GF-D8 (cell line): ENCODE data around the gene PIGR.
"Not testable (repeated sequence)": the region's sequence is repeated elsewhere in the genome, so short reads cannot be mapped to it uniquely, and the experiment has no call there.

Source experiments
- DNase-seq: peaks from one replicate; lab custom pipeline; 2025; lab: John Stamatoyannopoulos, UW

Gene PIGR

DNA sequence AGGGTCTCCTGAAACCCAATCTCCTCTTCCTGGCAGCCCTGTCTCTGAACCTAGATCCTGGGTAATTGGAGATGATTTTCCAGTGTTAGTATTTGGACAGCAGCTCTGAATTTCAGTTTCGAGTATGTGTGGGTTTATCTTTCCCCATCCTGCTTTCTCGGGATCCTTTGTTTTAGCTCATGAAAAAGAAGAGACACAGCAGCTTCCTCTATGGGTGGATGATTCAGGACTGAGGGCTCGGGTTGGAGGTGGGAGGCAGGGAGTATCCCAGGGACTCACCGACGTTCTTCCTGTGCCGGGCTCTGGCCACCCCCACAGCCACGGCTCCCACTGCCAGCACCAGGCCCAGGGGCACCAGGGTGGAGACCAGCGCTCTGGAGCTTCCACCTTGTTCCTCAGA, 14.1 kb downstream of the PIGR start:
- no peak for DNase-seq

DNA sequence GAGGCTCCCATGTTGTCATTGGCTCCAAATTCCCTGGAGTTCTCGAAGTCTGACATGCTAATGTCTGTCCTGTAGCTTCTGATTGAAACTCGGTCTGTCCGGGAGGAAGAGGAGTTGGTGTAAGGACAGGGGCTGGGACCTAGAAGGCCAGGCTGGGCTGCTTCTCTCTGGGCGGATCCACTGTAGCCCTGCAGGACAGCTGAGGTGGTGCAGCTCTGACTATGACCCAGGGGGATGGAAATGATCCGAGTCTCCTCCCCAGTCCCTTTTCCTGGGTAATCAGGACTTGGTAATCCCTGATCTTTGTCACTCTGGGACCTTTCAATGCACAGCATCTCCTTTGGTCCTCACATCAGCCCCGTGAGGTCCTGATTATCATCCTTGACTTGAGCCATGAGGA, 14.6 kb downstream of the PIGR start:
- no peak for DNase-seq

GRCh38 chr1:206930210-206930798, 16.0 kb downstream of the PIGR start:
- no peak for DNase-seq

DNA sequence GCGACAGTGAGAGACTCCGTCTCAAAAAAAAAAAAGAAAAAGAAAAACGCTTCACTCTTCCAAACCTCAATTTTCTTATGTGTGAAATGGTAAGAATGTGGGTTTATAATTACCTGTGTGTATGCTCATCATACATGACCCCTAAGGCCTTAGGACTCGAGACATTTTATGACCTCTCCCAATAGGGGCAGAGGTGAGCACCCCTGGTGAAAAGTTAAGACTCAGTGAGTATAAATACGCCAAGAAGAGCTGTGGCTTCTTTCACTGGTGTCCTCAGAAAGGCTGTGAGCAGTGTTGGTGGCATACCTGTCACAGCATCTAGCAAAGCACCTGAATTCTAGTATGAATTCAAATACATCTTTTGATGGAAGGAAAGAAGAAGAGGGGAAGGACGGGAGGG, 16.7 kb downstream of the PIGR start:
- DNase-seq: no peak

GRCh38 chr1:206926286-206926685, 20.0 kb downstream of the PIGR start:
- no peak for DNase-seq

DNA sequence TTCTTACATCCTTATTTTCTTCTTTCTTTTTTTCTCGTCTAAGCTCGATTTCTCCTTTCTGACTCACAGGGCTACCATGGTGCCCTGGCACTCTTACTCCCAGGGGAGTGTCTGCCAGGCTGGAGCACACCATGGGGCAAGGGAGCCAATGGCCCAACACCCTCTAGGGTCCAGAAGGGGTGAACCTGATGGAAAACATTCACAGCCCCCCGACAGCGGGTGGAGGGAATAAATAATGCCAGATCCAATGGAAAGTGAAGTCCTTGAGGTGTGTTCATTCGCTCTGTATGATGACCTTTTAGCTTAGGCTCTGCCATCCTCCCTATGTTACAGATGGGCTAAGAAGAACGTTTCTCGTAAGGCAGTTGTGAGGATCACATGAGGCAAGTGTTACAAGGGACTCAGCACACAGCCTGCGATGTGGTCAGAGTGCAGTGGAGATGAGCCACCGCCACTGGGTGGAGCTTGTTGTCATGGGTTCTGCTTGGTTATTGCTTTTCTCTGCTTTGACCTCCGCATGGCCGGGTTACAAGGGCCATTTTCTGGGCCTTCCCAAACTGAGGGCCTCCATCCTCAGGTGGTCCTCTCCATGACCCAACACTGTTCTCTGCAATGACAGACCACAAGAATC, 21.0 kb downstream of the PIGR start:
- DNase-seq: no peak

DNA sequence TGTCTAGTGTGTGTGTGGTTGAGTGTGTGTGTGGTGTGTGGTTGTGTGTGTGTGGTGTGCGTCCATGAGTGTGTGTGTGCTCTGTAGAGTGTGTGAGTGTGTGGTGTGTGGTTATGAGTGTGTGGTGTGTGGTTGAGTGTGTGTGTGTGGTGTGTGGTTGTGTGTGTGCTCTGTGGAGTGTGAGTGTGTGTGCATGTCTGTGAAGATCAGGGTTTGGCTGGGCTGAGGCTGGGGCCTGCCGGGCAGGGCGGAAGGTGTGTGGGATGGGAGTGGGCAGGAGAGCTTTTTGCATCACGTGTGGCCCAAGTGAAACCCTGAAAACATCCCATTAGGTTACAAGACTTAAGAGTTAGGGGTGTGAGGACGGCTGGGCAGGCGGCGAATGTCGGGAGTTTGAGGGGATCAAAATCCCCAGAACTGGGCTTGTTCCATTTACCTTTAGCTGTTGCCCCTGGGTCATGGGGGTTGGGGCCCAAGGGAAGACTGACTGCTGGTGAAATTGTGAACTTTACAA, 21.6 kb downstream of the PIGR start:
- DNase-seq: no peak

- not testable (repeated sequence) for DNase-seq
Observed at GRCh38 chr1:206923961-206924557, 22.2 kb downstream of the PIGR start.

DNA sequence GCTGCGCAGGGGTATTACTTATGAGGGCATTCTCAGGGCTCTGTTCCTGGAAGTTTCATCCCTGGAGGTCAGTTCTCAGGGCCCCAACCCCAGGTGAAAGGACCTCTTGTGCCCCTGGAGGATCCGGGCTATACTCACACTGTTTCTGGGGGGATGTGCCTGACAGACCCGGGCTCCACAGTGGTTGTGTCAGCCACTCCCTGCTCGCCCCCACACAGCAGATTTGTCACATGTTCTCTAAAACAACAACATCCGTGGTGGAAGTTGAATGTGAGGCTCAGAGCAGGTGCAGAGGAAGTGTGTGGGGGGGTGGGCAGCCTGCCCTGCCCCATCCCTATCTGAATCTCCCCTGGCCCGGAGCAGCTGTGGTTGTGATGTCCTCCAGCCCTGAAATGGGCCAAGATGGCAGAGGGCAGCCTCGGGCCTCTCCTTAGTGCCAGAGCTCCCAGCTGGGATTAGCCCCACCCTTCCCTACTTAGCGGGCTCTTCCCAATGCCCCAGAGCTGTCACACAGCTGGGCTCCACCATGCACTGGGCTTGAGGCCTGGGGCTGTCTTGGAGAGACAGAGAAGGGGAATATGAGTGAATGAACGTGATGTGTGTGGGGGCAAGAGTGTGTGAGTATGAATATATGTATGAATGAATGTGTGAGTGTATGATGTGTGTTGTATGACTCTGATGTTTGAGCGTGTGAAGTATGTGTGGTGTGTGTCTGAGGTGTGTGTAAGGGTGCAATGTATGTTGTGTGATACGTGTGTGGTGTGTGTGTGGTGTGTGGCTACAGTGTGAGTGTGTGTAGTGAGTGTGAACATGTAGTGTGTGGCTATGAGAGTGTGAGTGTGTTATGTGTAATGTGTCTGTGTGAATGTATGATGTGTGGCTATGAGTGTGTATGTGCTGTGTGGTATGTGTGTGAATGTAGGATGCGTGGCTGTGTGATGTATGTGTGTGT, 23.0 kb downstream of the PIGR start:
- DNase-seq: no peak

DNA sequence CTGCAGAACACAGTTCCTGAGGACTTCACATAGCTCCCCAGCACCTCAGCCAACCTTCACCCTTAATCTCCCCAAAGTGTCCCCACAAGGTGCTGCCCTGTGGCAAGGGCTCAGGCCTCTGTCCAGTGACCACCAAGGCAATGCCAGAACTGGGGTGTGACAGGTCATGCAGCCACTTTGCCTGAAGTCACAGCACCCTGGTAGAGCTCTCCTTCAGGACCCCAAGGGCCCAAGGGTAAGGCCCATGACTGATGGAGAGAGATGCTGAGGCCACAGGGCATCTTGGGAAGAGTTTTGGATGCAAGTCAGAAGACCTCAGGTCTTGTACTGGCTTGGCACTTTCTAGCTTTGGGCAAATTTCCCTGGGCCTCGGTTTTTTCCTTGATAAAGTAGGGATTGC, 23.7 kb downstream of the PIGR start:
- DNase-seq: no peak

GRCh38 chr1:206921772-206922265, 24.4 kb downstream of the PIGR start, which contains the start of gene FCMR:
Gene FCMR, minus strand, starts transcription at chr1:206921941. Its CDS starts 87 bp downstream, at chr1:206921854.
- DNase-seq: peak; percentile 12

DNA sequence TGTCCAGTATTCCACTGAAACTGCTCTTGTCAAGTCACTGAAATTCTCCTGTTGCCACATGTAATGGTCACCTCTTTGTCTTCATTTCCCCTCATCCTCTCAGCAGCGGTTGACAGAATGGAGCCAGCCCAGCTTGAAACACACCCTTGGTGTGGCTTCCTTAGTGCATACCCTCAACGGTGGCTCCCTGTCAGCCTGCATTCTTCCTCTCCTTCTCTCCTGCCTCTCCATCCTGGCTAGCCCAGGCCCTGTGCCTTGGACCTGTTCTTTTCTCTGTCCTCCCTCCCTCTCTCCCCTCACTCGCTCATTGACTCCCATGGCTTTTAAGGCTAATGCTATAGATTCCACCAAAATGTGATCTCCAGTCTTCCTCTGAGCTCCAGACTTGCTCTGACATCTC, 28.2 kb downstream of the PIGR start:
- DNase-seq: no peak

- no peak for DNase-seq
Observed at GRCh38 chr1:206916000-206916709, 30.1 kb downstream of the PIGR start.

GRCh38 chr1:206915030-206915735, 31.1 kb downstream of the PIGR start:
- DNase-seq: no peak

GRCh38 chr1:206913766-206914537, 32.3 kb downstream of the PIGR start:
- no peak for DNase-seq

DNA sequence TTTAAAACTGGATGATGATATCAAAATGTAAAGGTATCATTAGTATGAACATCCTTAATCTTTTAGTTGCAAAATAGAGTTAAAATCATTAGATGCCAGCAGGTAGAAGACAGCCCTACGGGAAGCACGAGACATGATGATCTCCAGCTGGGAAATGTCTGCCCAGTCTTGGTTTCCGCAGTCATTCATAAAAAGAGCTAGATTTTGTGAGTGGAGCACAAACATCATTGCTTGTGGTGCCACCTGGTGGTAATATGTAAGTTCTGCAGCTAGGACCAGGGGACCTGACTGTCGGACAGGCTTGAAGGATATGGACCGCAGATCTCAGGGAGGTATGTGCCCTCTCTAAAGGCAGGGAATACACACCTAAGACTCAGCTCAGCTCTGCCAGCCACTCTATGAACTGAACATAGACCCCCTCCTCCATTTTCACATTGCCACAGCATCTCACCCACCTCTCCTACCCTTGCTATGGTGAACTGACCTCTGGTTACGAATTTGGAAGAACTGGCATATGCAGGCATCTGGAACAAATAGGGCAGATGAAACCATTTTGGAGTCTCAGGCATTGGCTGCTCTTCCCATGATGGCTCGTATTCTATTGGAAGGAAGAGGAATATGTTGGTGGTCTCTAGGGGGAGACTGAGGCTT, 33.7 kb downstream of the PIGR start:
- peak; percentile 6 for DNase-seq

DNA sequence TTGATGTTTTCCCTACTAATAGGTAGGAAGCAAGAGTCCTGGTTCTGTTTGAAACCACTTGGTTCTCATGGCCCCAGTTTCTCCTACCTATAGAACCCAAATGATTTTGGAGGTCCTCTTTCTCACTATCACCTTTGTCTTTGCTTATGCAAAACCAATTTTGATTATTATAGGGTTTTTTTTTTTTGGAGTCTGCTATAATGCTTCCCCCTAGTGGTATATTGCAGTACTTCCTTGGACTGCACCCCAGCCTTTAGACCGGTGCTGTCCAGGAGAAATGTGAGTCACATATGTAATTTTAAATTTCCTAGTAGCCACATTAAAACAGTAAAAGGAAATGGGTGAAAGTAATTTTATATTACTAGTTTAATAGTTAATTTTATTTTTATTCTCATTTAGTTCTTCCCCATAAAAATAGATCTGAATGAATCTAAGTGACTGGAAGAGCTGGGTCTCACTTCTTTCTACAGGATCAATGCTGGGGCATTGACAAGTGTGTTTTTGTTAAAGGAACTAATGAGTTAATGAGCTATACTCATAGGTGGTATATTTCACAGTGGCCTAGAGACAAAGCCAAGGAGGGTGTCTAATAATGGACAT, 35.1 kb downstream of the PIGR start:
- no peak for DNase-seq

DNA sequence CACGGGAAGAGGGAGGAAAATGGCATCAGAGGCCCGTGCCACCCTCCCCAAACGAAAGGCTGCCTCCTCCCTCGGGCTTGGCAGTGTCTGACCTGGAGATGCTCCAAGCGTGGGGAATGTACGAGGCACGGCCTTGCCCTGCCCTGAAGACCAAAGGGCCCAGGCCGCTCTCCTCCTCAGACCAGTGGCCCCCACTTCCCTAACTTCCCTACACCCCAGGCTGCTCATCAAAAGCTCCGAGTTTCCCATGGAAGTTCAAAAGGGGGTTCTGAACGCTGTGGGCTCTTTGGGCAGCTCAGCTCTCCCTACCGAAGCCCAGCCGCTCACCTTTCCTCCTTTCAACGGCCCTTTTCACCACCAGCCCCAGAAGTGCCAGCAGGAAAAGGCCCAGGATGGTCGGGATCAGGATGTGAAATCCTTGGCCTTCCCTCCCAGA, 36.4 kb downstream of the PIGR start:
- no peak for DNase-seq
